Right lobe of liver (tissue), 4 donors: Measurements from ENCODE around the gene AQP12A.
"Not testable (repeated sequence)": the region's sequence is repeated elsewhere in the genome, so short reads cannot be mapped to it uniquely, and the experiment has no call there.

Experiments used
- CTCF ChIP-seq, 4 donors: fragments of 200-600 bp in 3 of 4; fragments of 450-650 bp in 1 of 4; IDR thresholded peaks; one replicate each; pipeline versions ENCODE4 v1.5.1 to v1.8.0; 2016 to 2022; ENCODE audit warnings: antibody characterized with exemption in 4 of 4, mild to moderate bottlenecking in 2 of 4
- POLR2A ChIP-seq: fragments of 450-650 bp; IDR thresholded peaks from one replicate; pipeline ENCODE4 v1.6.1; 2017; ENCODE audit warnings: antibody characterized with exemption, mild to moderate bottlenecking
- donor health status: DM: no; HTN: no; CAD: no.
- donor health status: DM: no; HTN: no; CAD: no.
- donor health status: DM: no; HTN: yes; CAD: no.

GRCh38 chr2:240699835-240700234 is 8.2 kb downstream of the AQP12A start:
- not testable (repeated sequence) for TF ChIP-seq CTCF (IDR thresholded peaks at IDR 0.05); POLR2A
